Tibial artery (tissue), 4 donors: ENCODE data around the gene KRT9.

ENCODE experiments used
- DNase-seq, 2 donors: peaks; one replicate each; pipeline ENCODE4 v3.0.0-alpha.2; 2019
- H3K27ac ChIP-seq, 2 donors: fragments of 200-600 bp; sonication (generic) in 1 of 2; 1 replicate in 1 of 2; 2 replicates in 1 of 2; pipeline ENCODE4 v1.5.1; 2018 to 2019; ENCODE audit warnings: mild to moderate bottlenecking in 1 of 2
- H3K27me3 ChIP-seq, 2 donors: fragments of 200-600 bp; sonication (generic) in 1 of 2; one replicate each; pipeline versions ENCODE4 v1.5.1 to v1.6.0; 2016 to 2019
- H3K36me3 ChIP-seq, 3 donors: fragments of 200-600 bp; sonication (generic) in 2 of 3; one replicate each; pipeline ENCODE4 v1.5.1; 2016 to 2019; ENCODE audit warnings: mild to moderate bottlenecking in 2 of 3
- H3K4me1 ChIP-seq, 4 donors: fragments of 200-600 bp; sonication (generic) in 2 of 4; 1 replicate in 3 of 4; 2 replicates in 1 of 4; pipeline ENCODE4 v1.5.1; 2016 to 2019
- H3K4me3 ChIP-seq, 2 donors: fragments of 200-600 bp; sonication (generic) in 1 of 2; 1 replicate in 1 of 2; 2 replicates in 1 of 2; pipeline ENCODE4 v1.5.1; 2018 to 2019; ENCODE audit warnings: mild to moderate bottlenecking in 2 of 2
- H3K9me3 ChIP-seq, 3 donors: fragments of 200-600 bp; sonication (generic) in 1 of 3; one replicate each; pipeline ENCODE4 v1.5.1; 2016 to 2019
- intact Hi-C: fragments of 100-400 bp; cut with DNase I; formaldehyde crosslinking; loops from one replicate; pipeline ENCODE4 v1.15.0; 2023; ENCODE audit warnings: low total_unique reads
- TF ChIP-seq, protein P1 (sequence below), 2 experiments: fragments of 200-600 bp in 1 of 2; fragments of 450-650 bp in 1 of 2; IDR thresholded peaks; one replicate each; pipeline ENCODE4 v1.5.1; 2017 to 2019; ENCODE audit warnings: antibody characterized with exemption in 2 of 2, mild to moderate bottlenecking in 1 of 2, moderate library complexity in 1 of 2

Gene KRT9

DNA sequence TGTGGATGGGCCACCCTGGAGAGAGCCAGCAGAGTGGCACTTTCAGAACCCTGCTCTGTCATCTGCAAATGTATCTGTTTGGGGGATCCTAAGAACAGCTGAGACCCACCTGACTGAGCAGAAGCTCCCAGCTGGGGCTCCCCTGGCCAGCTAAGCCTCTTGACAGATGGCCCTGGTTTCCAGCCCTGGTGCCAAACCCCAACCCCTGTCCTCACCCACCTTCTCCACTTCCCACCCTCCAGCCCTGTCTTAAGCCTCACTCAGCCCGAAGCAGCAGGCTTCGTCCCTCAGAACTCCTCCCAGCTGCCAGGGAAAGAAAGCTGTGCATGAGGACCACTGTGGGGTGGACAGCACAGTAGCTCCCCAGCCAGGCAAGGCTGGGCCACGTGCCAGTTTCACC lies 3.5 kb upstream of the KRT9 start:
- no peak overlapping the region for H3K4me3 ChIP-seq
- H3K27ac ChIP-seq: no peak overlapping the region
- TF ChIP-seq, protein P1, sequence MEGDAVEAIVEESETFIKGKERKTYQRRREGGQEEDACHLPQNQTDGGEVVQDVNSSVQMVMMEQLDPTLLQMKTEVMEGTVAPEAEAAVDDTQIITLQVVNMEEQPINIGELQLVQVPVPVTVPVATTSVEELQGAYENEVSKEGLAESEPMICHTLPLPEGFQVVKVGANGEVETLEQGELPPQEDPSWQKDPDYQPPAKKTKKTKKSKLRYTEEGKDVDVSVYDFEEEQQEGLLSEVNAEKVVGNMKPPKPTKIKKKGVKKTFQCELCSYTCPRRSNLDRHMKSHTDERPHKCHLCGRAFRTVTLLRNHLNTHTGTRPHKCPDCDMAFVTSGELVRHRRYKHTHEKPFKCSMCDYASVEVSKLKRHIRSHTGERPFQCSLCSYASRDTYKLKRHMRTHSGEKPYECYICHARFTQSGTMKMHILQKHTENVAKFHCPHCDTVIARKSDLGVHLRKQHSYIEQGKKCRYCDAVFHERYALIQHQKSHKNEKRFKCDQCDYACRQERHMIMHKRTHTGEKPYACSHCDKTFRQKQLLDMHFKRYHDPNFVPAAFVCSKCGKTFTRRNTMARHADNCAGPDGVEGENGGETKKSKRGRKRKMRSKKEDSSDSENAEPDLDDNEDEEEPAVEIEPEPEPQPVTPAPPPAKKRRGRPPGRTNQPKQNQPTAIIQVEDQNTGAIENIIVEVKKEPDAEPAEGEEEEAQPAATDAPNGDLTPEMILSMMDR (IDR thresholded peaks at IDR 0.05): no peak
- no peak for DNase-seq
- intact Hi-C loops: no loop called here
- peaks cover 0 to 43% of the 10 kb centered on the region in 2 donors for H3K27me3 ChIP-seq
- H3K9me3 ChIP-seq: no peaks in the 10 kb centered on the region
- H3K4me1 ChIP-seq: peaks cover 0 to 15% (median 0%) of the 10 kb centered on the region in 4 donors
- no peaks in the 10 kb centered on the region for H3K36me3 ChIP-seq

DNA sequence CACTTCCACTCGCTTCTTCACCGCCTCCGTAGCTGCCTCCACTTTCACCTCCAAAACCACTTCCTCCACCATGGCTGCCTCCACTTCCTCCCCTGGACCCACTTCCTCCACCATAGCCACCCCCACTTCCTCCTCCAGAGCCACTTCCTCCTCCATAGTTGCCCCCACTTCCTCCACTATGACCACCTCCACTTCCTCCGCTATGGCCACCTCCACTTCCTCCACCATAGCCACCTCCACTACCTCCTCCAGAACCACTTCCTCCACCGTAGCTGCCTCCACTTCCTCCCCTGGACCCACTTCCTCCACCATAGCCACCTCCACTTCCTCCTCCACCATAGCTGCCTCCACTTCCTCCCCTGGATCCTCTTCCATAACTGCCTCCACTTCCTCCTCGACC lies 4.5 kb downstream of the KRT9 start:
- peaks cover 0 to 31% of the 10 kb centered on the region in 2 donors for H3K27me3 ChIP-seq
- DNase-seq: no peak

DNA sequence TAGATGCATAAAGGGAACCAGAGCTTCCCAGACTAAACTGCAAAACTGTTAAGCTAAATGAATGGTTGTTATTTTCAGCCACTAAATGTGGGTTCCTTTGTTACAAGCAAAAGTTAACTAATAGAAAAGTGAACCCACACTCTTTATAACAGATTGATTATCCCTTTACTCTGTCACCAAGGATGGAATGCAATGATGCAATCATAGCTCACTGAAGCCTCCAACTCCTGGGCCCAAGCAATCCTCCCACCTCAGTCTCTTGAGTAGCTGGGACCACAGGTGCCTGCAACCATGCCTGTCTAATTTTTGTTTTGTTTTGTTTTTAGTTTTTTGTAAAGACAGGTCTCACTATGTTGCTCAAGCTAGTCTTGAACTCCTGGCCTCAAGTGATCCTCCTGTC lies 6.5 kb downstream of the KRT9 start:
- H3K27ac ChIP-seq: no peak overlapping the region
- no peak overlapping the region for H3K4me3 ChIP-seq
- H3K27me3 ChIP-seq: peaks cover 0 to 34% of the 10 kb centered on the region in 2 donors
- H3K36me3 ChIP-seq: no peaks in the 10 kb centered on the region
- TF ChIP-seq, protein P1 (IDR thresholded peaks at IDR 0.05): no peak
- DNase-seq: no peak
- H3K4me1 ChIP-seq: no peaks in the 10 kb centered on the region
- no peaks in the 10 kb centered on the region for H3K9me3 ChIP-seq
- intact Hi-C loops: no loop called here

More for the DNA sequence above, 4.5 kb downstream of the KRT9 start:
- intact Hi-C loops: no loop called here
- no peak overlapping the region for H3K4me3 ChIP-seq
- TF ChIP-seq, protein P1 (IDR thresholded peaks at IDR 0.05): no peak
- H3K4me1 ChIP-seq: no peaks in the 10 kb centered on the region
- H3K36me3 ChIP-seq: no peaks in the 10 kb centered on the region
- H3K27ac ChIP-seq: no peak overlapping the region
- no peaks in the 10 kb centered on the region for H3K9me3 ChIP-seq

DNA sequence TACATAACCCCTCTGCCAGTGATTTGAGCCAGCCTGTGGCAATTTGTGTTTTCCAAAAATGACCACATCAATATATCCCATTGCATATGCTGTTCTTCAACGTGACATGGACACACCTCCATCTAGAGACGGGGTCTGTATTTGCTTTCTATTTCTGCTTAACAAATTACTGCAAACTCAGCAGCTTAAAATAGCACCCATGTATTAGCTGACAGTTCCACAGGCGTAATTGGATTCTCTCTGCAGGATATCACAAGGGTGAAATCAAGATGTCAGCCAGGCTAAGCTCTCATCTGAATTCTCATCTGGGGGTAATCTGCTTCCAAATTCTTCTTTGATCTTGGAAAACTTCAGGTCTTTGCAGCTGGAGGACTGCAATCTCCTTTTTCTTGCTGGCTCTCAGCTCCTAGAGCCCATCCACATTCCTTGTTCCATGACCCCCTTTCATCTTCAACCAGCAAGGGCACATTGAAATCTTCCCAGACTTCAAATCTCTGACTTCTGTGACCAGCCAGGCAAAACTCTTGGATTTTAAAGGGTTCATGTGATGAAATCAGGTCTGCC lies 8.2 kb downstream of the KRT9 start:
- Histone ChIP-seq H3K9me3 (no peaks in the 10 kb centered on the region), H3K27me3 (peaks cover 0 to 40% of the 10 kb centered on the region in 2 donors), H3K27ac (no peak overlapping the region), H3K36me3 (no peaks in the 10 kb centered on the region), H3K4me1 (no peaks in the 10 kb centered on the region), H3K4me3 (no peak overlapping the region)
- intact Hi-C loops: no loop called here
- DNase-seq: no peak
- TF ChIP-seq, protein P1 (IDR thresholded peaks at IDR 0.05): no peak

DNA sequence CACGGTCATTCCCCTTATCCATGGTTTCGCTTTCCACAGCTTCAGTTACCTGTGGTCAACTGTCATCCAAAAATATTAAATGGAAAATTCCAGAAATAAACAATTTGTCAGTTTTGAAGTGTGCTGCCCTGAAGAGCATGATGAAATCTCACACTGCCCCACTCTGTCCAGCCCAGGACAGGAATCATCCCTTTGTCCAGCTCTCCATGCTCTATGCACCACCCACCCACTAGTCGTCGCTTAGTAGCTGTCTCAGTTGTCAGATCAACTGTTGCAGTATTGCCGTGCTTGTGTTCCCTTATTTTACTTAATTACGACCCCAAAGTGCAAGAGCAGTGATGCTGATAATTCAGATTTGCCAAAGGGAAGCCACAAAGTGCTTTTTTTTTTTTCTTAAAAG lies 10.3 kb downstream of the KRT9 start:
- intact Hi-C loops: no loop called here
- no peaks in the 10 kb centered on the region for H3K9me3 ChIP-seq
- TF ChIP-seq, protein P1 (IDR thresholded peaks at IDR 0.05): no peak
- no peak overlapping the region for H3K27ac ChIP-seq
- no peak for DNase-seq
- no peak overlapping the region for H3K4me3 ChIP-seq
- H3K27me3 ChIP-seq: peaks cover 0 to 38% of the 10 kb centered on the region in 2 donors
- no peaks in the 10 kb centered on the region for H3K36me3 ChIP-seq
- no peaks in the 10 kb centered on the region for H3K4me1 ChIP-seq

DNA sequence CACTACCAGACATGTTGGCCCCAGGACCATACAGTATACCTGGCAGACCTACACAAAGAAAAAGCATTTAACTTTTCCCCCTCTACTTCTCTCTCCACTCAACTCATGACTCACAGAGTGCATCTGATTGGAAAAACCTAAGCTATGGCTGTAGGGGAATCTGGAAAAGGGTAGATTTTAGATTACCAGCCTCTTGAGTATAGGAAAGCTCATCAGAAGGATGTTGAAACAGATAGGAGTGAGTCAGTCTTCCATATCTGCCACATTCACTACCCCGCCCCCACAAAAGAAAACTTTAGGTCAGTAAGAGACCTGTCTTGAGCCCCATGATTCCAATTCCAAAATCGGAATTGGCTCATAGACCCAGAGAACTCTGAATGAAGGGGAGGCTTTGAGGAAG lies 12.3 kb downstream of the KRT9 start:
- intact Hi-C loops: no loop called here
- Histone ChIP-seq H3K36me3 (no peaks in the 10 kb centered on the region), H3K9me3 (no peaks in the 10 kb centered on the region), H3K27ac (no peak overlapping the region), H3K27me3 (peaks cover 0 to 34% of the 10 kb centered on the region in 2 donors), H3K4me1 (no peaks in the 10 kb centered on the region), H3K4me3 (no peak overlapping the region)
- DNase-seq: no peak
- TF ChIP-seq, protein P1 (IDR thresholded peaks at IDR 0.05): no peak
